Ectodermal cell (in vitro differentiated cells): ENCODE results near the gene POU2F2.
"Not testable (repeated sequence)": the region's sequence is repeated elsewhere in the genome, so short reads cannot be mapped to it uniquely, and the experiment has no call there.

ENCODE experiments used
- H3K27ac ChIP-seq: 2 replicates; pipeline ENCODE4 v1.7.0; 2013; ENCODE audit warnings: mild to moderate bottlenecking, low read depth, low read length; ENCODE audit not compliant: insufficient read depth, poor library complexity, severe bottlenecking
- H3K27me3 ChIP-seq: 2 replicates; pipeline ENCODE4 v1.7.0; 2013; ENCODE audit warnings: mild to moderate bottlenecking, low read length; ENCODE audit not compliant: insufficient read depth, control insufficient read depth, poor library complexity, severe bottlenecking
- H3K36me3 ChIP-seq: one replicate; pipeline ENCODE4 v1.7.0; 2013; ENCODE audit warnings: low read length; ENCODE audit not compliant: control insufficient read depth, insufficient read depth
- H3K4me1 ChIP-seq: one replicate; pipeline ENCODE4 v1.7.0; 2013; ENCODE audit warnings: low read length; ENCODE audit not compliant: control insufficient read depth, insufficient read depth
- H3K4me3 ChIP-seq: 2 replicates; pipeline ENCODE4 v1.7.0; 2013; ENCODE audit warnings: low read depth, low read length, control low read depth; ENCODE audit not compliant: insufficient read depth
- H3K9me3 ChIP-seq: 2 replicates; pipeline ENCODE4 v1.7.0; 2013; ENCODE audit warnings: mild to moderate bottlenecking, low read length, moderate library complexity; ENCODE audit not compliant: control insufficient read depth
- WGBS, 2 experiments: methylation state at CpG; one replicate each; pipeline ENCODE4 v1.1.7; 2013; ENCODE audit warnings: missing lambda C conversion rate in 2 of 2; 5-methylcytosine and 5-hydroxymethylcytosine counted together

Gene POU2F2

DNA sequence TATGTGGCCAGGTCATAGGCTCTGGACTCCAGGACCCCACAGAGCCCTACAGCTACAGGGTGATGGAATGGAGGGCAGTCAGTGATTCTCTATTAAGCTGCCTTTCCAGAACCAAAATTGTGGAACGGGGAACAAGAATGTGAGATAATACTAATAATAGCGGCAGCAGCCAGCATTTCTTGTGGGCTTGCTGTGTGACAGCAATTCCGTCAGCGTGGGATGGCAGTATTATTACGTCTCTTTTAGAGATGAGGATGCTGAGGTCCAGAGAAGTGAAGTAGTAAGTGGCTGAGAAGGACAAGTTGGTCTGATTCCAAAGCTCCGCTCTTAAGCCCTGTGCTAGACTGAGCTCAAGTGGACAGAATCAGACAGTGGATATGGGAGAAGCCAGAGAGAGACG lies 86.7 kb downstream of the POU2F2 start:
- Histone ChIP-seq H3K9me3 (no peaks in the 10 kb centered on the region), H3K4me1 (no peaks in the 10 kb centered on the region), H3K27me3 (no peaks in the 10 kb centered on the region), H3K4me3 (no peak overlapping the region), H3K36me3 (peaks cover 12% of the 10 kb centered on the region), H3K27ac (no peak overlapping the region)
- 96 to 97% methylated on average over 7 of the region's 7 CpGs for WGBS, 2 experiments

DNA sequence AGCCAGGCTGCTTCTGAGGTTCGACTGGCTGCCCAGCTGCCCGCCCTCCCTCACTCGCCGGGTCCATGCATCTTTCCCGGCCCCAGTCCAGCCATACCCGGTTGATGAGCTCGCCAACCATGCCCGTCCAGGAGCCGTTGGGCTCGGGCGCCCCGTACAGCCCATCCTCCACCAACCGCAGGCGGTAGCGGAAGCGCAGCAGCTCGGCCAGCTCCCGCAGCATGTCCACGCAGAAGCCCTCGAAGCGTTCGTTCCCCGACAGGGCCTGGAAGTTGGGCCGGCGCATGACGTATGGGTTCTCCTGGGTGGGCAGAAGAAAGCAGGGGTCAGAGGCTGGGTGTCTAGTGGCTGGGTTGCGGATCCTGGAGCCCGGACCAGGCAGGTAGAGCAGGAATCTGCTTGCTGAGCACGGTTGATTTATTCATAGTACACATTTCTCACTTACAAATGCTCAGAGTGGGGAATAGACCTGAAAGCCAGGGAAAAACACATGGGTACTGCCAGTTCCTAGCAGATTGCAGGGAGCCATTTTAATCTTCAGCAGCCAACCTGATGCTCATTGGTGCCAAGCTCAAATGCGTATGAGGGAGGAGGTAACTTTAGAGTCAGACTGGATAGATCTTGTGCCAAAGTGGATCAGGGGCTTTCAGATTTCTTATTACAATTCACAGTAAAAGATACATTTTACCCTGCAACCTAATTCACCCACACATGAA lies 89.6 kb downstream of the POU2F2 start:
- Histone ChIP-seq H3K9me3 (no peaks in the 10 kb centered on the region), H3K4me3 (no peak overlapping the region), H3K4me1 (no peaks in the 10 kb centered on the region), H3K36me3 (peaks cover 17% of the 10 kb centered on the region), H3K27me3 (no peaks in the 10 kb centered on the region), H3K27ac (no peak overlapping the region)
- WGBS, 2 experiments, result 97% methylated on average over 30 of the region's 30 CpGs

DNA sequence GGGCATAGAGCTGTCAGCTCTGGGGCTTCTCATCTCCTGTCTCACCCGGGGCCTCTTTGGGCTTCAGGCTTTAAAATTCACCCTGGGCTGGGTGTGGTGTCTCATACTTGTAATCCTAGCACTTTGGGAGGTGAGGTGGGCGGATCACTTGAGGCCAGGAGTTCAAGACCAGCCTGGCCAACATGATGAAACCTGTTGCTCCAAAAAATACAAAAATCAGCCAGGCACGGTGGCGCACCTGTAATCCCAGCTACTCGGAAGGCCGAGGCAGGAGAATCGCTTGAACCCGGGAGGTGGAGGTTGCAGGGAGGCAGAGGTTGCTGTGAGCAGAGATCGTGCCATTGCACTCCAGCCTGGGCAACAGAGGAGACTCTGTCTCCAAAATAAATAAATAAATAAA lies 91.8 kb downstream of the POU2F2 start:
- H3K36me3 ChIP-seq, result peaks cover 17% of the 10 kb centered on the region
- not testable (repeated sequence) for H3K9me3 ChIP-seq, H3K27me3 ChIP-seq, H3K4me3 ChIP-seq, H3K27ac ChIP-seq, H3K4me1 ChIP-seq
- WGBS, 2 experiments, result 96% methylated on average over 9 of the region's 9 CpGs

DNA sequence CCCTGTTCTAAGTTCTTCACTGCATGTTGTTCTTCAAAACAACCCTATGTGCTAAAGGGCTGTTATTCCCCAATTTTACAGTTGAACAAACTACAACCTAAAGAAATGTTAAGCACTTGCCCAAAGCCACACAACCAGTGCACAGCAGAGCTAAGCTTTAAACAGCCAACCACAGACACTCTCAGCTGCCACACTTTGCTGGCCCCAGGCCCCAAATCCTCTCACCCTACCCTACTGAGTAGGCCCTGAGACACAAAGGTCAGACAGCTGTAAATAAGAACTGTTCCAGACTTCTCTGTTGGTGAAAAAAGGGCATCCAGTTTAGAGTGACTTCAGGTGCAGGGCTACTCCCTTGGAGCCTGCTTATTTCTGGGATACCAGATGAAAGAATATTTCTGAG lies 92.2 kb downstream of the POU2F2 start:
- no peaks in the 10 kb centered on the region for H3K9me3 ChIP-seq
- H3K4me3 ChIP-seq, result no peak overlapping the region
- H3K36me3 ChIP-seq, result peaks cover 17% of the 10 kb centered on the region

DNA sequence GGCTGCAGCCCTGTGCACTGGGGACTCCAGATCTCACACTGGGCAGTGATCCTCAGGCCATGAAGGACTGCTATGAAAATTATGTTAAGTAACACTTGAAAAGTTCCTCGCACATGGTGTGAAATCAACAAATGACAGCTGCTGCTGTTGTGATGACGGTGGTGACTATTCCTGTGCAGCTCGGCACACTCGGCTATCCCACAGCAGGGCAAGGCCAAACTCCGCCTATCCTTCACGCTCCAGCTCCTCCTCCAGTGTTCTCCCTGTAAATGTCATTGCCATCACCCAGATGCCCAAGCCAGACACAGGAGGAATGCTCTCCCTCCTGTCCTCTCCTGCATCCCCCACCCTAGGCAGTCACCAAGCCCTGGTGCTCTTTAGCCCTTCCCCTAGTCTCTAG lies 93.6 kb downstream of the POU2F2 start:
- Histone ChIP-seq H3K27me3 (no peaks in the 10 kb centered on the region), H3K27ac (no peak overlapping the region), H3K36me3 (peaks cover 17% of the 10 kb centered on the region), H3K9me3 (no peaks in the 10 kb centered on the region), H3K4me3 (no peak overlapping the region), H3K4me1 (no peaks in the 10 kb centered on the region)
- 95 to 96% methylated on average over 6 of the region's 6 CpGs for WGBS, 2 experiments

More for the DNA sequence above, 92.2 kb downstream of the POU2F2 start:
- no peaks in the 10 kb centered on the region for H3K4me1 ChIP-seq
- no peaks in the 10 kb centered on the region for H3K27me3 ChIP-seq
- no peak overlapping the region for H3K27ac ChIP-seq

DNA sequence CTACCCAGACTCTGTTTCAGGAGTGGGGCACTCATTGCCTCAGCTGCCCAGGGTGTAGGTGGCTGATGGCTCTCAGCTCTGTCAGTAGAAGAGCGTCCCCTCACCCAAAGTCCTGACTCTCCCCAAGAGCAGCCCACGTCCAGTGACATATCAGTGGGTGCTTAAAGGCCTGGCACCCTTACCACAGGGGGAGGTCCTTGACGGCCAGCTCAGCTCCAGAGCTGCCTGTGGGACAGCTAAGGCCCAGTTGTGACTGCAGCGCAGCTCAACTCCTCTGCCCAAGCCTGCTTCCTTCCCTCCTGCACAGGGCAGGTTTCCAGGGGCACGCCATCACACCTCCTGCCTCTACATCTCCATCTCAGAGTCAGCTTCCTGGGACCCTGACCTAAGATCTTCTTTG lies 94.6 kb downstream of the POU2F2 start:
- WGBS, 2 experiments, result 92% methylated on average over 5 of the region's 5 CpGs
- Histone ChIP-seq H3K36me3 (peaks cover 15% of the 10 kb centered on the region), H3K27ac (no peak overlapping the region), H3K9me3 (no peaks in the 10 kb centered on the region), H3K4me3 (no peak overlapping the region), H3K4me1 (peaks cover 2% of the 10 kb centered on the region), H3K27me3 (no peaks in the 10 kb centered on the region)
